Measurements from ENCODE around the gene CEACAM19.
"Not testable (repeated sequence)": the region's sequence is repeated elsewhere in the genome, so short reads cannot be mapped to it uniquely, and the experiment has no call there.

The CEACAM19 gene

GRCh38 chr19:44698492-44699201, 27.4 kb downstream of the CEACAM19 start, which contains the start of gene CEACAM16:
Gene CEACAM16, plus strand, starts transcription at chr19:44699151. Its CDS starts 2,306 bp downstream, at chr19:44701457.
- no peak for DNase-seq (ENCODE audit: low read depth in 1 of 2, low spot score in 1 of 2)

GRCh38 chr19:44700547-44700946, 29.3 kb downstream of the CEACAM19 start:
- DNase-seq (ENCODE audit: low read depth in 1 of 2, low spot score in 1 of 2): no peak

- DNase-seq (ENCODE audit: low read depth in 1 of 2, low spot score in 1 of 2): no peak
Observed at GRCh38 chr19:44701228-44701627, 29.9 kb downstream of the CEACAM19 start.

GRCh38 chr19:44702551-44703176, 31.4 kb downstream of the CEACAM19 start:
- DNase-seq (ENCODE audit: low read depth in 1 of 2, low spot score in 1 of 2): no peak

GRCh38 chr19:44703336-44704078, 32.2 kb downstream of the CEACAM19 start:
- no peak for DNase-seq (ENCODE audit: low read depth in 1 of 2, low spot score in 1 of 2)

GRCh38 chr19:44704982-44705381, 33.7 kb downstream of the CEACAM19 start:
- DNase-seq (ENCODE audit: low read depth in 1 of 2, low spot score in 1 of 2): no peak

GRCh38 chr19:44705502-44706010, 34.3 kb downstream of the CEACAM19 start:
- no peak for DNase-seq (ENCODE audit: low read depth in 1 of 2, low spot score in 1 of 2)

GRCh38 chr19:44706506-44707236, 35.4 kb downstream of the CEACAM19 start:
- DNase-seq (ENCODE audit: low read depth in 1 of 2, low spot score in 1 of 2): no peak

- DNase-seq (ENCODE audit: low read depth in 1 of 2, low spot score in 1 of 2): no peak
Observed at GRCh38 chr19:44707794-44708193, 36.5 kb downstream of the CEACAM19 start.

GRCh38 chr19:44708940-44709339, 37.7 kb downstream of the CEACAM19 start:
- no peak for DNase-seq (ENCODE audit: low read depth in 1 of 2, low spot score in 1 of 2)

GRCh38 chr19:44709434-44710266, 38.4 kb downstream of the CEACAM19 start:
- DNase-seq (ENCODE audit: low read depth in 1 of 2, low spot score in 1 of 2): not testable (repeated sequence)

- DNase-seq (ENCODE audit: low read depth in 1 of 2, low spot score in 1 of 2): no peak
Observed at GRCh38 chr19:44710483-44710882, 39.2 kb downstream of the CEACAM19 start.

- DNase-seq (ENCODE audit: low read depth in 1 of 2, low spot score in 1 of 2): no peak
Observed at GRCh38 chr19:44712864-44713515, 41.7 kb downstream of the CEACAM19 start.

GRCh38 chr19:44714597-44715169, 43.4 kb downstream of the CEACAM19 start:
- DNase-seq (ENCODE audit: low read depth in 1 of 2, low spot score in 1 of 2): no peak

GRCh38 chr19:44717603-44718002, 46.3 kb downstream of the CEACAM19 start:
- no peak for DNase-seq (ENCODE audit: low read depth in 1 of 2, low spot score in 1 of 2)

GRCh38 chr19:44718441-44719261, 47.4 kb downstream of the CEACAM19 start:
- no peak for DNase-seq (ENCODE audit: low read depth in 1 of 2, low spot score in 1 of 2)

GRCh38 chr19:44719262-44719701, 48.0 kb downstream of the CEACAM19 start:
- no peak for DNase-seq (ENCODE audit: low read depth in 1 of 2, low spot score in 1 of 2)

GRCh38 chr19:44720396-44720795, 49.1 kb downstream of the CEACAM19 start:
- not testable (repeated sequence) for DNase-seq (ENCODE audit: low read depth in 1 of 2, low spot score in 1 of 2)

Measured in stimulated activated CD4-positive, alpha-beta T cell treated with anti-CD3 and anti-CD28 coated beads, Interleukin-15, amount 100 ng/mL, for 1 hour (primary cell).